GM12878 (cell line): ENCODE data around the gene PCLO. TPM values are rescaled to one million over a fixed set of nuclear protein-coding genes. Genes with fewer than 3 reads are reported as not detected.

ENCODE experiments used
- ATAC-seq: fragments of 200-7000 bp; cut with Tn5 transposase; 3 replicates; pipeline ENCODE4 v1.9.1; 2020; ENCODE audit warnings: mild to moderate bottlenecking, moderate library complexity
- BruUV-seq: library from RNA; stranded (reverse); fragments of 400-500 nt; replicated peaks from 2 replicates; lab custom pipeline; 2021; lab: Mats Ljungman, UMichigan
- CTCF ChIA-PET: fragments of 300-600 bp; sonication (Branson Sonifier 250); formaldehyde crosslinking; extraction: SDS; loops from one replicate; lab custom pipeline; 2021; ENCODE audit warnings: inconsistent platforms; lab: Yijun Ruan, JAX
- POLR2A ChIA-PET: fragments of 350-600 bp; formaldehyde crosslinking; extraction: SDS; loops from one replicate; lab custom pipeline; 2021; ENCODE audit warnings: inconsistent platforms; lab: Charles Lee
- RAD21 ChIA-PET: fragments of 300-600 bp; sonication (Branson Sonifier 250); formaldehyde crosslinking; loops from one replicate; lab custom pipeline; 2023; ENCODE audit warnings: antibody characterized with exemption; ENCODE audit not compliant: unreplicated experiment; lab: Charles Lee
- SMC1A ChIA-PET: fragments of 300-600 bp; sonication (Branson Sonifier 250); formaldehyde crosslinking; loops from one replicate; lab custom pipeline; 2023; ENCODE audit not compliant: unreplicated experiment, uncharacterized antibody; lab: Charles Lee
- DNase-seq: peaks from one replicate; pipeline ENCODE4 v3.0.0-alpha.2; 2011; ENCODE audit warnings: low read depth, low spot score
- FAIRE-seq: peaks from 3 replicates; lab custom pipeline; 2011; peaks lifted over from hg19 to GRCh38; lab: Jason Lieb, UNC
- H2AFZ ChIP-seq: 2 replicates; pipeline ENCODE4 v1.6.0; 2011; ENCODE audit warnings: low read depth, low read length, control low read depth; ENCODE audit not compliant: control insufficient read depth
- H3K27ac ChIP-seq: 2 replicates; pipeline ENCODE4 v1.5.1; 2011; ENCODE audit warnings: control low read depth; ENCODE audit not compliant: control insufficient read depth, insufficient read depth
- H3K27me3 ChIP-seq, 2 experiments: replicated peaks in 1 of 2; 2 replicates each; pipeline versions ENCODE4 v1.6.0 to v1.6.1; 2011; ENCODE audit warnings: low read length in 1 of 2; ENCODE audit not compliant: control insufficient read depth in 2 of 2, insufficient read depth in 2 of 2
- H3K36me3 ChIP-seq, 2 experiments: 2 replicates each; pipeline ENCODE4 v1.5.1; 2011; ENCODE audit warnings: low read length in 1 of 2; ENCODE audit not compliant: control insufficient read depth in 2 of 2, insufficient read depth in 2 of 2
- H3K4me1 ChIP-seq: 2 replicates; pipeline ENCODE4 v1.6.1; 2011; ENCODE audit warnings: mild to moderate bottlenecking, low read length, moderate library complexity, mixed read lengths; ENCODE audit not compliant: control insufficient read depth, insufficient read depth
- H3K4me2 ChIP-seq: 2 replicates; pipeline ENCODE4 v1.6.0; 2011; ENCODE audit warnings: control low read depth; ENCODE audit not compliant: control insufficient read depth, insufficient read depth
- H3K4me3 ChIP-seq: fragments of 200-600 bp; sonication (generic); 2 replicates; pipeline ENCODE4 v1.5.1; 2016
- H3K79me2 ChIP-seq: 2 replicates; pipeline ENCODE4 v1.6.0; 2011; ENCODE audit warnings: low read length; ENCODE audit not compliant: control insufficient read depth, insufficient read depth
- H3K9ac ChIP-seq: 2 replicates; pipeline ENCODE4 v1.8.0; 2011; ENCODE audit warnings: low read length, control low read depth, mixed read lengths; ENCODE audit not compliant: control insufficient read depth, insufficient read depth
- H3K9me3 ChIP-seq: replicated peaks from 3 replicates; pipeline ENCODE4 v1.5.1; 2011; ENCODE audit warnings: mild to moderate bottlenecking, low read length; ENCODE audit not compliant: control insufficient read depth, insufficient read depth
- H4K20me1 ChIP-seq: 2 replicates; pipeline ENCODE4 v1.6.0; 2011; ENCODE audit not compliant: control insufficient read depth, insufficient read depth
- BCL3 ChIP-seq: IDR thresholded peaks from 2 replicates; pipeline ENCODE4 v1.6.1; 2011; ENCODE audit warnings: borderline replicate concordance, low read depth, mild to moderate bottlenecking, moderate library complexity, low read length; ENCODE audit not compliant: insufficient read depth, poor library complexity, severe bottlenecking
- BRCA1 ChIP-seq: IDR thresholded peaks from 2 replicates; pipeline ENCODE4 v1.6.1; 2011; ENCODE audit warnings: low read depth, low read length, improper control_type of control experiment
- HCFC1 ChIP-seq: fragments of 150-350 bp; IDR thresholded peaks from 2 replicates; pipeline ENCODE4 v1.6.1; 2014; ENCODE audit warnings: low read length
- IRF4 ChIP-seq: IDR thresholded peaks from 2 replicates; pipeline ENCODE4 v1.6.1; 2011; ENCODE audit warnings: low read depth, low read length
- JUNB ChIP-seq: IDR thresholded peaks from 2 replicates; pipeline ENCODE4 v1.6.1; 2016; ENCODE audit warnings: antibody characterized with exemption, mild to moderate bottlenecking
- KAT2A ChIP-seq: conservative IDR thresholded peaks from 2 replicates; pipeline ENCODE4 v1.6.1; 2011; ENCODE audit warnings: low read depth, low read length; ENCODE audit not compliant: control insufficient read depth
- KLF5 ChIP-seq: fragments of 450-650 bp; IDR thresholded peaks from 2 replicates; pipeline ENCODE4 v1.6.1; 2014; ENCODE audit warnings: mild to moderate bottlenecking; ENCODE audit not compliant: partially characterized antibody
- MLLT1 ChIP-seq: fragments of 450-650 bp; IDR thresholded peaks from 2 replicates; pipeline ENCODE4 v1.6.1; 2016; ENCODE audit warnings: mild to moderate bottlenecking
- NFXL1 ChIP-seq: fragments of 450-650 bp; IDR thresholded peaks from 2 replicates; pipeline ENCODE4 v1.6.1; 2017; ENCODE audit warnings: antibody characterized with exemption, mild to moderate bottlenecking, borderline replicate concordance
- NFYB ChIP-seq: IDR thresholded peaks from 2 replicates; pipeline ENCODE4 v1.6.1; 2011; ENCODE audit warnings: low read depth, mild to moderate bottlenecking, low read length, improper control_type of control experiment, moderate library complexity; ENCODE audit not compliant: insufficient read depth
- TCF7 ChIP-seq: IDR thresholded peaks from 2 replicates; pipeline ENCODE4 v1.6.1; 2014; ENCODE audit warnings: antibody characterized with exemption, borderline replicate concordance
- USF1 ChIP-seq: IDR thresholded peaks from 2 replicates; pipeline ENCODE4 v1.6.1; 2011; ENCODE audit warnings: borderline replicate concordance, low read depth, mild to moderate bottlenecking, moderate library complexity, mixed read lengths, low read length; ENCODE audit not compliant: insufficient read depth; ENCODE audit errors: extremely low read length
- USF2 ChIP-seq: IDR thresholded peaks from 2 replicates; pipeline ENCODE4 v1.6.1; 2011; ENCODE audit warnings: low read depth, low read length, improper control_type of control experiment, borderline replicate concordance
- ZNF24 ChIP-seq: fragments of 450-650 bp; IDR thresholded peaks from 2 replicates; pipeline ENCODE4 v1.6.1; 2017; ENCODE audit warnings: antibody characterized with exemption, mild to moderate bottlenecking
- ZNF384 ChIP-seq: IDR thresholded peaks from 2 replicates; pipeline ENCODE4 v1.6.1; 2012; ENCODE audit warnings: low read depth, mild to moderate bottlenecking, low read length, improper control_type of control experiment, borderline replicate concordance
- WGBS: methylation state at CpG from one replicate; pipeline ENCODE4 v1.1.6; 2016; ENCODE audit warnings: low lambda C conversion rate; ENCODE audit not compliant: insufficient replicate concordance, insufficient coverage; ENCODE audit errors: missing lambda C conversion rate; 5-methylcytosine and 5-hydroxymethylcytosine counted together
- in situ Hi-C: fragments of 300-500 bp; cut with MboI; formaldehyde crosslinking; loops from 9 replicates; pipeline ENCODE4 v1.14.3; 2018; ENCODE audit warnings: mixed read lengths
- intact Hi-C: fragments of 100-400 bp; cut with micrococcal nuclease; formaldehyde crosslinking; loops from one replicate; pipeline ENCODE4 v1.14.2; 2022; ENCODE audit not compliant: unreplicated experiment
- polyA plus RNA-seq, 11 experiments: library from polyadenylated mRNA; depleted of rRNA in 4 of 11; unstranded in 6 of 11; stranded (reverse) in 5 of 11; fragments of >200 nt; fragmentation: Nextera tagmentation in 4 of 11; fragmentation: Illumina TruSeq in 1 of 11; extraction: Ambion mirVana in 4 of 11; extraction: Trizol in 1 of 11; gene quantifications; 1 replicate in 1 of 11; 2 replicates in 10 of 11; pipeline versions ENCODE4 v1.2.1 to v1.2.3, GENCODE V29; 2011 to 2016; ENCODE audit warnings: inconsistent platforms in 2 of 11, missing spikeins in 2 of 11, low read depth in 1 of 11
- total RNA-seq, 4 experiments: library from RNA; depleted of rRNA in 3 of 4; stranded (reverse); fragments of >200 nt in 3 of 4; fragmentation: Illumina TruSeq in 1 of 4; extraction: Trizol in 1 of 4; gene quantifications; 2 replicates each; pipeline versions ENCODE4 v1.2.1 to v1.2.3, GENCODE V29; 2013 to 2021

The PCLO gene
- total and polyA plus RNA-seq, 10 of the 15 experiments (the other 5 are each of a cell fraction or from before 2014, with no cell fraction given), result 0.01 to 0.08 (median 0.03) TPM; not detected in 6

GRCh38 chr7:83141927-83142326 lies 20.8 kb downstream of the PCLO start (continued):
- TF ChIP-seq MLLT1 (no peak), JUNB (no peak), KLF5 (no peak)
- TF ChIP-seq, all 136 proteins: peak for 0

- Histone ChIP-seq H3K4me2 (no peak overlapping the region), H3K4me3 (no peak overlapping the region), H3K27me3 (no peaks in the 10 kb centered on the region), H3K27ac (no peak overlapping the region), H4K20me1 (no peaks in the 10 kb centered on the region), H3K4me1 (no peaks in the 10 kb centered on the region), H3K9me3 (no peaks in the 10 kb centered on the region), H3K9ac (no peak overlapping the region), H2AFZ (no peak overlapping the region), H3K36me3 (no peaks in the 10 kb centered on the region), H3K79me2 (no peaks in the 10 kb centered on the region)
- DNase-seq (no peak), ATAC-seq (no peak), FAIRE-seq (no peak)
- SMC1A ChIA-PET, result no interaction called here
- CTCF ChIA-PET, result no interaction called here
- in situ Hi-C loops, result no loop called here
- WGBS, result 9% methylated on average over 5 of the region's 5 CpGs
- BruUV-seq, result no TSS peak
- intact Hi-C loops, result no loop called here
- RAD21 ChIA-PET, result no interaction called here
- POLR2A ChIA-PET, result no interaction called here
- TF ChIP-seq MLLT1 (no peak), ZNF384 (no peak), NFYB (no peak), HCFC1 (no peak), IRF4 (no peak), NFXL1 (no peak), USF2 (no peak), ZNF24 (no peak), USF1 (no peak), TCF7 (no peak), BRCA1 (no peak), KAT2A (no peak), BCL3 (no peak)
These were observed 31.8 kb downstream of the PCLO start for GRCh38 chr7:83130623-83131545.
